Hematopoietic multipotent progenitor cell treated with erythropoietin and hydrocortisone succinate and interleukin-3 and kit ligand, for 17 days (in vitro differentiated cells): ENCODE data around the gene VPS26B.
"Not testable (repeated sequence)": the region's sequence is repeated elsewhere in the genome, so short reads cannot be mapped to it uniquely, and the experiment has no call there.

ENCODE experiments used
- DNase-seq: peaks from one replicate; pipeline ENCODE4 v3.0.0-alpha.2; 2015; ENCODE audit warnings: low spot score

Gene VPS26B

DNA sequence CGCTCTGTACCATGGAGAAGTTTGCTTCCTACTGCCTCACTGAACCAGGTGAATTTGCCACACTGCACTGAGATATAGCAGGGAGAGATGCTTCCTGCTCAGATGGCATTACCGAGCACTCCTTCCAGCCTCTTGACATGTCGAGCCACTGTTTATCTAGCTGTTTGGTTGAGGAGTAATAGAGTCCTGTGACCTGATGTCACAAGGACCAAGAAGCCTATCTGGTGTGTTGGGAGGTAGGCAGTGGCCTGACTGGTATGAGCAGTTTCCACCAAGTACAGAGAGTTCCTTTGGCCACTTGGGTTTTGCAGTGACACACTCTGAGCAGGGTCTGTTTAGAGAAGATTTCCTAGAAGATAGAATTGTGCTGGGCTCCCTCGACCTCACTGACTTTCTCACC, 34.1 kb downstream of the VPS26B start:
- DNase-seq = no peak

DNA sequence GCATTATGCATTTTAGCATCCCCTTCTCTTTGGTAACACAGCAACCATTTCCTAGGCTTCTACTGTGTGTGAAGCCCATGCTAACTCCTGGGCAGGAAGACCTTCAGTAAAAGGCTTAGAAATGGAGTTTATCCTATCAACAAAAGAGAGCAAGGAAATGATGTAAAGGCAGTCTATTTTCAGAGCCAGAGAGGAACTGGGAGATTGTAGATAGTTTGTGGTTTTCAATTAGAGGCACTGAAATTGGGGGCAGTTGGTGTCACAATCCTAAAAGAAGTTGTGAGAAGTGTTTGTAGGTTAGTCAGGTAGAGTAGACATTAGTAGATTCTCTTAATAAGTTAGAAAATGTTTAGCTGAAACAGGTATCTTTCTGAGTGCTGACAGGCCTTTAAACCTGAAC, 36.0 kb downstream of the VPS26B start:
- no peak for DNase-seq

DNA sequence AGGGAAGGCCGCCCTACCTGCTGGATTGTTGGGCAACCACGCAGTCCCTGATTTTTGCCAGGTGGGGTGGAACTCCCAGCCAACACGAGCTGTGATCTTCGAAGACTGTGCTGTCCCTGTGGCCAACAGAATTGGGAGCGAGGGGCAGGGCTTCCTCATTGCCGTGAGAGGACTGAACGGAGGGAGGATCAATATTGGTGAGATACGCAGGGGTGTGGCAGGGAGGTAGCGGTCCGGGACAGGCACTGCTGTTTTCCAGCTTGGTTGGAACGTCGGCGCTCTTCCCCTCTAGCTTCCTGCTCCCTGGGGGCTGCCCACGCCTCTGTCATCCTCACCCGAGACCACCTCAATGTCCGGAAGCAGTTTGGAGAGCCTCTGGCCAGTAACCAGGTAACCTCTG, 36.5 kb downstream of the VPS26B start:
- no peak for DNase-seq

DNA sequence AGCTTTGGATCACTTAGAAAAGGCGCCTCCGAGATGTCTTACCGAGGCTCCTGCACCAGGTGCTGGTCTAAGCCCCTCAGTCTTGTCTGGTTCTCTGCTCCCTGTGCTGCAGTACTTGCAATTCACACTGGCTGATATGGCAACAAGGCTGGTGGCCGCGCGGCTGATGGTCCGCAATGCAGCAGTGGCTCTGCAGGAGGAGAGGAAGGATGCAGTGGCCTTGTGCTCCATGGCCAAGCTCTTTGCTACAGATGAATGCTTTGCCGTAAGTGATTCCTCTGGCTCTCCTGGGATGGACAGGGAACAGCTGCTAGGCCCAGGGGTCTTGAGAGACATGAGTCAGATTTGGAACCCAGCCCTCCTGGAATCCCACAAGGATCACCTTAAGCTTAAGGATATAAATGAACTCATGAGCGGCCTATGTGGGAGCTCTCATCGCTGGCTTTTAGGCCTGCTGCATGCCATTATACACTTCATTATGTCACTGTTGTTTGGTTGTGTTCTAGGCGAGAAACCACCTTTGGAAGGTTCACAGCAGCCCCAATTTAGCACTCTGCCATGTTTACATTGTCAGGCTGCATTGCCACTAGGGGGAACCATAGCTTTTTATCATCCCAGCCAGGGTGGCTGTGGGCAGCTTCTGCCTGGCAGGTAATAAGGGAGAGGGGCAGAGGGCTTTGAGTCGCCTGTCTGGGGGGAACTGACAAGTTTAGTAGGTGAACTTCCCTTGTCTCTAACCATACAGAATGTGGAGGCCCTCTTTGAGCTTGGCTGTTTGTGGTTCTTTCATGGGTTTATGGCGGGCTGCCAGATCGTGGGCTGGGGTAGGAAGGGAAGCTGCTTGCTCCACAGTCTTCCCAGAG, 37.4 kb downstream of the VPS26B start:
- DNase-seq = no peak

DNA sequence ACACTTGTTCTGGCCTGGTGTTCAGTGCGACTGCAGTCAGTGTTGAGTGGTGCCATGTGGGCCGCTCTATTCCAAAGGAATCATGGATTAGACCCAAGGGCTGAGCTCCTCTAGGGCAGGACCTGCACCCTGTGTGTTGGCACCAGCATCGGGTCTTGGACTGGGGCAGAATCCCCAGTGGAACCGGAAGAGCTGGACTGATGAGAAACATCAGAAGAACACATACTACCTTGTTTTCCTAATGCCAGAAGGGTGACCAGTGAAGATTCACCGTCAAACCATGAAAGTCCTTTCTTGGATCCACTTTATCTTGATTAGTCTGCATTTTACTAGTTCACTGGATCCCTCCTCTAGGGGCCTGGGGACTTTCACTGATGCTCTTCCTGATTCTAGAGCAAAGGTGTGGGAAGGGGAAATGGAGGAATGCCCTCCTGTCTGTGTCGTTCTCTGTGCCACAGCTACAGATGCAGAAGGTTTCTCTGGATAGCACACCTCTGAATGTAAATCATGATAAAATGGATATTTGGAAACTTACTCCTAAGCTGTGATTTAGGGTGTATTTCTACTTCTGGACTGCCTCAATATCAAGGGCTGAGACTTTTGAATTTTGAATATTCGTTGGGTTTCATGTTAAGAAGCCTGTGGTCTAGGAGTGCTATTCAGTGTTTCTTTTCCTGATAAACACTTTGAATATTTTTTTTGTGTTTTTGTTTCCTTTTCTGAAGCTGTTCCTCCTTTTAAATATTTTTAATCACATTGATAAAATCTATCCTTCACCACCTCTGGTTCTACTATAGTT, 40.7 kb downstream of the VPS26B start:
- DNase-seq = no peak

DNA sequence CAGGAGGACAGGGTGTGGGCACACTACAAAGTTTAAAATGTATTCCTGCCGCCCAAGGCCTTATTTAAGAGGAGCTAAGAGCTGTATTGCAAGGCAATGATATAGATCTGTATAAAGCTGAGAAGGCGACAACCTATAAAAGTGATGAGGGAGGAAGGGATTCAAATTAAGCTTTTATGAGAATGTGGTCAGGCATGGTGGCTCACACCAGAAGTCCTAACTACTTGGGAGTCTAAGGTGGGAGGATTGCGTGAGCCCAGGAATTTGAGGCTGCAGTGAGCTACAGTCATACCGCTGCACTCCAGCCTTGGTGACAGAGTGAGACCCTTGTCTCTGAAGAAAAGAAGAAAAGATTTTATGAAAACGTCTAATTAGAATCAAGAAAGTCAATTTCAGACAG, 42.0 kb downstream of the VPS26B start:
- DNase-seq = no peak

DNA sequence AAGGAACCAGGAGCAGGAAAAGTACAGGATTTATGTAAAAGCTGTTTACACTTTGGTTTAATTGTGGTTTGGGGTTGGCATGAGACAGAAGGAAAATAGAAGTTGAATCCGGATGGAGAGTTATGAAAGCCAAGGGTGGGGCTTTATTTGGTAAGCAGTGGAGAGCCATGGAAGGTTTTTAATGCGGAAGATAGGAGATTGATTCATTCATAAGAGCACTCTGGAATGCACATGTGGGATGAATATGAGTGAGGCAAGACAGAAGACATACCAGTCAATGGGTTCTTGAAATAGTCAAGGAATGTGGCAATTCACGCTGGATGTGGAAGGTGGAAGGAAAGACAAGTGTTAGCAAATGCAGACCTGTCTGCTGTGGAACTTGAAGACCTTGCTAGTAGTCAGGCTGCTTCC, 42.4 kb downstream of the VPS26B start:
- DNase-seq = no peak

DNA sequence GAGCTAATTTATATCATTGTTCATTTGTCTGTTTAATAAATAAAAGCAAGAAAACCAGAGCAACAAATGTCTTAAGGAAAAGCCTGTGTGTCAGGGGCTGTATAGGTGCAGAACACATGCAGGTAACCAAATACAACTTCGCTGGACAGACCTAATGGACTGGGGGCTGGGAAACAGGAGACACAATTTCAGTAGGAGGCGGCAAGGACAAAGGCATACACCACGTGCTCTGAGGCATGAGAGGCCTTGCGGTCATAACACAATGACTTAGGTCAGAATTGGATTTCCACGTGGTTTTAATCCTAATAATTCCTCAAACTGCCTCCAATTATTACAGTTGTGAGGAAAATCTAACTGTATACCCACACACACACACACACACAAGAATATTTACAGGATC, 43.0 kb downstream of the VPS26B start:
- DNase-seq = no peak

DNA sequence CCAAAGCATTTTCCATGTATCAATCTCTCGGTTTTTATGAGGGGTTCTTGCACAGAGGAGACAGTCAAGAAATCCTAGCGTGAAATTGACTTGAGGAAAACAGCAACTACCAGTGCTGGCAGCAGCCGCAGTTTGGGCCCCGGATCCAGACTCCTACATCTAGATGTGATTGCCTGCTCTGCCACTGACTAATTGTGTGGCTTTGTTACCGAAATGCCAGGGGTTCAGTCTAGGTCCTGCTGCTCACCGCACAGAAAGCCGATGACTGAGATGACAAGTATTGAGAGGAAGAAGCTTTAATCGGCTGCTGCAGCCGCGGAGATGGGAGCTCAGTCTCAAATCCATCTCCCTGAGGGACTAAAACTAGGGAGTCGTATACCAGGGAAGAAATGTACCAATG, 43.5 kb downstream of the VPS26B start:
- DNase-seq = no peak

DNA sequence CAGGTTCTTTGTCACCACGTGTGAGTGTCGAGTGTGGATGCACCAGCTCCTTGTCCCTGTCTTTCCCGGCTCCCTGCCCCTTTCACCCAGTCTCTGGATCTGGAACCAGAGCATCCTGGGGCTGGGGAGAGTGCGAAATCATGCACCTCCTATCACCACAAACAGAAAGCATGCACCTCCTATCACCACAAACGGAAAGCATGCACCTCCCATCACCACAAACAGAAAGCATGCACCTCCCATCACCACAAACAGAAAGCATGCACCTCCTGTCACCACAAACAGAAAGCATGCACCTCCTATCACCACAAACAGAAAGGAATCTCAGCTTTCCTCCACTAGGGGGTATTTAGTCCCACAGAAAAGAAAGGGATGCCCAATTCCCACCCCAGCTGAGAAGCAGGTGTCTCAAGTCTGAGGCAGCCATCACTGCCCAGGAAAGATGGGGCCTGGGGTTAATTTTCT, 45.8 kb downstream of the VPS26B start:
- no peak for DNase-seq

DNA sequence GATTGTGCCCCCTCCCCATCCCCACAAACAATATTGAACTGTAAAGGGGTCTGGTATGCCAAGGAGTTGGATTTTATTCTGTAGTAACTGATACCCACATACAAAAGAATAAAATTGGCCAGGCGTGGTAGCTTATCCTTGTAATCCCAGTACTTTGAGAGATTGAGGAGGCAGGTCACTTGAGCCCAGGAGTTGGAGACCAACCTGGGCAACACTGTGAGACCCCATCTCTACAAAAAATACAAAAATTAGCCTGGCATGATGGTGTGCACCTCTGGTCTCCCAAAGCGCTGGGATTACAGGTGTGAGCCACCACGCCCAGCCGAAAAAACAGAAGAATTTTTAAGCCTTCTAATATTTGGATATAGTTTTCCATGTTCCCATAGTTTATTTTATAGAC, 47.5 kb downstream of the VPS26B start:
- DNase-seq = no peak

DNA sequence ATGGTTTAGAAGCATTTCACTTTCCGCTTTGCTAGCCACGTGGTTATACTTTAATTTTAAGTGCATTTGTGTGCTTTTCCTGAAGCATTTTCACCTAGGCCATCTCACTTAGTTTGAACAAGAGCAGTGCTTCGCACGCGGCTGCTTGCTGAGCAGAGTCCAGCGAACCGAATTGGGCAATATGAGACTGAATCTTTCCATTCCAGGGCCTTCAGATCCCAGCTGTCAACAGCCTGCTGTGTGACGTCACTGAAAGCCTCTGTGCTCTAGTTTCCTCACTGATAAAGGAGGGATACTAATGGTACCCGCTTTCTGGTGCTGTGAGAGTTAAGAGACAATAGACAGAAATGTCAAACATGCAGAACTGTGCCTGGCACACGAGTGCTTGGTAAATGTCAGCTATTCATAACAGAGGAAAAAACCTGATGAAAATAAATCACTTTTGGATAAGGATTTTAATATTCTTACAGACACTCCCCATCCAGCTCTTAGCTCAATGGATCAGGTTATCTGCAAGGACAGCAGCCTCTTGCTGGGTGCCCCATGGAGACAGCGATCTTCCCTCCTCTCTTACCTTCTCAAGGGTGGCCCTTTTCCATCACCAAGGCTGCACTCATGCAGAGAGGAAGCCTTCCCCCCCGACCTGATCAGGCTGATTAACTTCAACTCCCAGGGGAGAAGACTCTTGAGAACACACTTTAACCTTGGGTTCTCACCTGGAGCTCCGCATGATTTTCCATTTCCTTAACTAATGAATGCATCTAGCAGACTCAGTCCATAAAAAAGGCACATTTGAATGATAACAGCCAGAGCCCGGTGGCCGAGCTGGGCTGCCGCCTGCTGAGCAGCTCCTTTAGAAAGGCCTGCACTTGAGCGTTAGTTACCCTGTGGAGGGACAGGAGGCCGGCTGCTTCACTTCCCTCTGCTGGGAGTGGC, 48.2 kb downstream of the VPS26B start:
- DNase-seq = no peak

DNA sequence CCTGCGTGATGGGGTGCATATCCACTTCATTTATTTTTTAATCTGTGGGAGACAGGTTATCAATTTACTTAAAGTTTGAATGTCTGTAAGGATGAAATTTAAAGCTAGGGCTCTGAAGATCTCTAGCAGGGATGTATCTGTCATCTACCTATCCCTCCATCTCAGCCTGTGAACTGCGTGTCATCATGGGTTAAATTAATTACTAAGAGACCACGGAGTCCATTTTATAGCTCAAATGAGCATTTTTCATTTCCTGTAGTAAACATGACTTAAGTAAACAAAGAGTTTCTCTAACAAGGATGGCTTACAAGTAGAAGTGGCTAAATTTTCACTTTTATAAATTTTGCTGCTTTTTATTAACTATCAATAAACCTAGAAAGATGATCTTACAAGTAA, 48.8 kb downstream of the VPS26B start:
- no peak for DNase-seq

DNA sequence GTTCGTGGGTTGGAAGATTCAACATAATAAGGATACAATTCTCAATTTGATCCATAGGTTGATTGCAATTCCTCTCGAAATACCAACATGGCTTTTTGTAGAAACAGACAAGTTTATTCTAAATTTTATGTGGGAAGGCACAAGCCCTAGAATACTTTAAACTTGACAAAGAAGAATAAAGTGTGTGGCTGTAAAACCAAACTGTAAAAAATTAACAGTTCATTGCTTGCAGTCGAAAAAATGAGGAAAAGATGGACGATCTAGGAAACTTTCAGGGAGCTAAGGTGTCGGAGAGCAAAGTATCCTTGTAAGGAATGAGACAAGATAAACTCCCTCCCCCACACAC, 50.7 kb downstream of the VPS26B start:
- DNase-seq = no peak

DNA sequence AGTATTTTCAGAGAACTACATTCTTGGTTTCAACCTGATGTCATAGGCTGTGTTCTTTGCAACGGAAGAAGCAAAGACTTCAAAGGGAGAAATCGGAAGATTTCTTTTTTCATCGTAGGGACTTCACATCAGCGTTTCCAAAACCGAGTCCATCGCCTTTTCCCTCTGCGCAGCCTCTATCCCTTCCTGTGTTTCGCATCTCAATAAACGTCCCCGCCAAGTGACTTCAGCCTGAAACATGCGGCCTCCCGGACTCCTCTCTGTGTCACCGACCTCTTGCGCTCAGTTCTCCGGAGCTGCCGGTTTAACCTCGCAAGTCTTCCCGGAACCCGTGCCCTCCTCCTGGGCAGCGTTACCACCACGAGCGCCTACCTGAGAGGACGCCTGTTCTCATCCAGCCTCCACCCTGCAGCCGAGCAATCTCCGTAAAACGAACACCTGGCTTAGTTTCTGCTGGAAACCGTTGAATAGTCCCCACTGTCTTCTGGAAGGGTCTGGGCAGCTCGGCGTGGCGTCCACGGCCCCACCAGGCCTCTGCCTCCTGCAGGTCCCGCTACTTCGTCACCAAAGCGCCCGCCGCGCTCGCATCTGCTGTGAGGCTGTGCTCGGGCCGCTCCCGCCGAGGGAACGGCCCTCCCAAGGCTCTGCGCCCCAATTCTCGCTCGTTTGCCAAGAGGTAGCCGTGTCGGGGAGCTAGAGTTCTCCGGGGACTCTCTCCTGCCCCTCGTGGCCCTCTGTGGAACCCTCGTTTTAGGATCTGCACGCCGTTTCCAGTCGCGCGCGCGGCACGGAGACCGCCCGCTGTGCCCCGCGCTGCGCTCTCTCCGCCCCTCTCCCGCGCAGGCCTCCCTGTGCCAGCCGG, 51.3 kb downstream of the VPS26B start, which contains the start of gene GLB1L3:
TSS of gene GLB1L3 (plus strand) at position 846 of the 862 bp plus-strand sequence. CDS start 362 bp downstream, outside the sequence.
- no peak for DNase-seq

DNA sequence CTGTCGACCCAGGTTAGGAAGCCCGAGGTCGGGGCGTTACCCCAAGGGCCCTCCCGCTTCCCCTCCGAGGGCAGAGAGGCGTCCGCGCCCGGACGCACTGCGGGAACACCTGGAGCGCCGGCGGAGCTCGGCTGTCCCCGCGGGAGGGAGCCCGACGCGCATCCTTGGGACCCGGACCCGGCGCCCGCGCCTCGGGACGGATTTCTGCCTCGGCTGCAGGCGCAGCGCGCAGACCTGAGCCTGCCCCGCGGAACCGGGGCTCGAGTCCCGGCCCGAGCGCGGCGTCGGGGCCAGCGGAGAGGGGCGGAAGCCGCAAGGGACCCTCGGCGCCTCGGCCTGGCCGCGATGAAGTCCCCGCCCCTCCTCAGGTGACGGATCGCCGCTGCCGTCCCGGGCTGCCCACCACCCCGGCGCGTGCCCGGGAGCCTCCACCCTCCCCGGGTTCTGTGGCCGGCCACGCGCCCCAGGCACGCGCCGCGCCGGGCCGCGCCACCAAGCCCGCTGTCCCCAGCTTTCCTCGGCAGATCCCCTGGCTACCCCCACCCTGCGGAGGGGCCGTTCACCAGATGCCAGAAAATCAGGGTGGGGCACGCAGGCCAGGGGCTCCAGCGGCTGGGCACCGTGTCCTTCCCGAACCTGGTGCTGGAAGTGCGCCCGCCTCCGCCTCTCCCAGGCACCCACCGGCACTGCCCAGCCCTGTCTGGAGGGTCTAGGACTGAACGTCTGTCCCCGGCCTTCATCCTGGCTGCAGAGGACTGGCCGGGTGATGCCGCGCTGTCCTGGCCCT, 52.1 kb downstream of the VPS26B start:
- DNase-seq = no peak

DNA sequence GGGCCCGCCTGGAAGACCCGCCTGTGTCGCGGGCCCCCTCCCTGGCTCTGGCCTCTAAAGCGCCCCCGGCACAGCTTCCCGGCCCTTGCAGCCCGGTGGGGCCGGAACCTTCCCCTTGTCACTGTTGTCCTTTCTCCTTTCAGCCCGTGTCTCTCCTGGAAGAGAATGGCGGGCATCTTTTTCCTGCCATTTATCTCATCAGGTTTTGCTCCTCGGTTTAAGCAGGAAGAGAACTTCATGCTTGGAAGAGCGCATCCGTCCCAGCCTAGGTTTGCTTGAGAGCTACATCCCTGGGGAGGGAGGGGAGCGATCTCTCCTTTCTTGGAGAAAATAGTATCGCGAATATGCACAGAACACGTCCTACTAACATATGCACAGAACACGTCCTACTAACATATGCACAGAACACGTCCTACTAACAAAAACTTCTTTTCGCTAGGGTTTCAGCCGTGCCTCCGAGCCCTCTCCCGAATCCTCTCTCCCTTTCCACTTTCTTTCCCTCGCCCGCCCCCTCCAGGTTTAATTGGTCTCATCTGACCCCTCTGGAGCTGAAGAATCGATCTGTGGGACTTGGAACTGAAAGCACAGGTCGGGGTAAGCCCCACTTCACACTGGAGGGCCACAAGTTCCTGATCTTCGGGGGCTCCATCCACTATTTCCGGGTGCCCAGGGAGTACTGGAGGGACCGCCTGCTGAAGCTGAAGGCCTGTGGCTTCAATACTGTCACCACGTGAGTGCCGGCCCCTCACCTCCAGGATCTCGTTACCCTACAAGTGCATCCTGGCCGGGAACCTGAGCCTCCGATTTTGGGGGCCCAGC, 52.9 kb downstream of the VPS26B start:
- no peak for DNase-seq

DNA sequence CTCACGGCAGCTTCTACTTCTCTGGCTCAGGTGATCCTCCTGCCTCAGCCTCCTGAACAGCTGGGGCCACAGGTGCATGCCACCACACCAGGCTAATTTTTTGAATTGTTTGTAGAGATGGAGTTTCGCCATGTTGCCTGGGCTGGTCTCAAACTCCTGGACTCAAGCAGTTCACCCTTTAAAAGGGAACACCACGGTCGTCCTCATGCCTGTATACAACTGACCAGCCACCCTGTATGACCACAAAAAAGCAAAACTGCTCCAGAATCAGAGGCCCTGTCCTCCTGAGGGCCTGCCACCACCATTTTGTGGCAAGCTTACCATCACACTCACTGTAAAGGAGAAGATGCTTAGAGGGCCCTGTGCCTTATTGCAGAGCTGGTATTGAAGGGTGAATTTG, 53.9 kb downstream of the VPS26B start:
- DNase-seq = no peak

DNA sequence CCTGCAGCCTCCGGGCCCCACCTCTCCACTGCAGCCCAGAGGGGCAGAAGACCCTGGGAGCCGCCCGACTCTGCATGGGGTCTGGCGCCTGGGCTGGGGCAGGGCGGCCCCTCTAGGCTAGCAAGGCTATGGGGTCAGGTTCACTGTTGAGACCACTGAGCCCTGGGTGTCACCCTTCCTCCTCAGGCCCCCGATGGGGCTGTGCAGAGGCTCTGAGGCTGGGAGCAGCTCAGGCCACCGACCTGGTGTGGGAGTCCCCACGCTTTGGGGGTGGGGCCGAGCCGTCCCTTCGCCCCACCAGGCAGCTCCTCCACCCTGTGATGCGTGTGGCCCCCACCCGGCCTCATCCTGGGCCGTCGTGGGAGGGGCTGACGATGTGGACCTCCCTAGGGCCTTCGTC, 57.2 kb downstream of the VPS26B start:
- not testable (repeated sequence) for DNase-seq
